OCI-LY1 (cell line): ENCODE results near the gene C20orf204.

Experiments
- H2AFZ ChIP-seq: fragments of 200-600 bp; sonication (generic), shearing (Covaris generic); 2 replicates; pipeline ENCODE4 v1.6.0; 2014; ENCODE audit warnings: antibody characterized with exemption, mild to moderate bottlenecking, low read length
- H3F3A ChIP-seq: fragments of 200-600 bp; sonication (generic), shearing (Covaris generic); 2 replicates; pipeline ENCODE4 v1.6.0; 2014; ENCODE audit warnings: mild to moderate bottlenecking, antibody characterized with exemption, low read length, moderate library complexity; ENCODE audit not compliant: insufficient read depth
- H3K27ac ChIP-seq: fragments of 200-600 bp; sonication (generic); 2 replicates; pipeline ENCODE4 v1.5.1; 2014; ENCODE audit warnings: low read length, mixed run types, mild to moderate bottlenecking, low read depth; ENCODE audit not compliant: poor library complexity, severe bottlenecking
- H3K27me3 ChIP-seq: fragments of 200-600 bp; sonication (generic); 2 replicates; pipeline ENCODE4 v1.6.0; 2014; ENCODE audit warnings: antibody characterized with exemption, mild to moderate bottlenecking, low read length, moderate library complexity; ENCODE audit not compliant: insufficient read depth
- H3K36me3 ChIP-seq: fragments of 200-600 bp; sonication (generic); 2 replicates; pipeline ENCODE4 v1.6.1; 2014; ENCODE audit warnings: mild to moderate bottlenecking, antibody characterized with exemption, low read length, moderate library complexity, mixed read lengths; ENCODE audit not compliant: insufficient read depth
- H3K4me1 ChIP-seq: fragments of 200-600 bp; sonication (generic); 2 replicates; pipeline ENCODE4 v1.5.1; 2014; ENCODE audit warnings: mild to moderate bottlenecking, low read length, moderate library complexity; ENCODE audit not compliant: insufficient read depth, severe bottlenecking
- H3K4me2 ChIP-seq: fragments of 200-600 bp; sonication (generic), shearing (Covaris generic); 2 replicates; pipeline ENCODE4 v1.6.1; 2014; ENCODE audit warnings: low read length
- H3K4me3 ChIP-seq: fragments of 200-600 bp; sonication (generic); 2 replicates; pipeline ENCODE4 v1.5.1; 2014; ENCODE audit warnings: low read length, low read depth, mild to moderate bottlenecking, mixed read lengths; ENCODE audit not compliant: poor library complexity, severe bottlenecking
- H3K79me2 ChIP-seq: fragments of 200-600 bp; shearing (Covaris generic); 2 replicates; pipeline ENCODE4 v1.6.1; 2016; ENCODE audit warnings: mixed run types, low read length, mixed read lengths; ENCODE audit not compliant: insufficient read depth
- H3K9ac ChIP-seq: fragments of 200-600 bp; sonication (generic), shearing (Covaris generic); 2 replicates; pipeline ENCODE4 v1.6.1; 2014; ENCODE audit warnings: mild to moderate bottlenecking, low read length, mixed read lengths
- H3K9me2 ChIP-seq: fragments of 200-600 bp; sonication (generic), shearing (Covaris generic); 2 replicates; pipeline ENCODE4 v1.6.1; 2014; ENCODE audit warnings: low read depth, mild to moderate bottlenecking, low read length, mixed read lengths
- H3K9me3 ChIP-seq: fragments of 200-600 bp; shearing (Covaris generic); 2 replicates; pipeline ENCODE4 v1.6.1; 2014; ENCODE audit warnings: low read length, mixed read lengths
- H4K20me1 ChIP-seq: fragments of 200-600 bp; sonication (generic), shearing (Covaris generic); 2 replicates; pipeline ENCODE4 v1.6.0; 2016; ENCODE audit warnings: mild to moderate bottlenecking, low read length; ENCODE audit not compliant: insufficient read depth
- CTCF ChIP-seq: fragments of 200-600 bp; sonication (generic), shearing (Covaris generic); IDR thresholded peaks from 2 replicates; pipeline ENCODE4 v1.5.1; 2017; ENCODE audit warnings: mild to moderate bottlenecking, antibody characterized with exemption, low read length, moderate library complexity, mixed read lengths
- EZH2 ChIP-seq: fragments of 200-600 bp; sonication (generic), shearing (Covaris generic); IDR thresholded peaks from 2 replicates; pipeline ENCODE4 v1.8.0; 2017; ENCODE audit warnings: borderline replicate concordance, mixed run types, mild to moderate bottlenecking, antibody characterized with exemption, low read length, moderate library complexity, mixed read lengths

Gene C20orf204

GRCh38 chr20:64083378-64083803, 47.4 kb downstream of the C20orf204 start:
- Histone ChIP-seq H3K9me2 (no peaks in the 10 kb centered on the region), H3K36me3 (no peaks in the 10 kb centered on the region; the same call in 1 of the 2 replicates), H3K79me2 (no peaks in the 10 kb centered on the region), H3K4me1 (peaks cover 19% of the 10 kb centered on the region), H3K4me2 (peak overlapping the region; percentile 58), H2AFZ (no peak overlapping the region), H3K4me3 (peak overlapping the region; percentile 51), H4K20me1 (no peaks in the 10 kb centered on the region), H3K9me3 (0 out of 2 replicates have a peak, but pooled peaks cover 3% of the 10 kb centered on the region), H3F3A (no peaks in the 10 kb centered on the region), H3K27me3 (peaks cover 6% of the 10 kb centered on the region; the same call in 1 of the 2 replicates), H3K9ac (peak overlapping the region; percentile 21; the same call in 1 of the 2 replicates), H3K27ac (no peak overlapping the region)
- peak; percentile 61 for TF ChIP-seq CTCF
- TF ChIP-seq EZH2 = no peak

GRCh38 chr20:64083804-64084684, 48.1 kb downstream of the C20orf204 start, which contains the start of gene LKAAEAR1:
Gene LKAAEAR1, minus strand, starts transcription at chr20:64084398. Its CDS starts 179 bp downstream, at chr20:64084219.
- TF ChIP-seq CTCF (no peak), EZH2 (no peak)
- no peaks in the 10 kb centered on the region for H3F3A ChIP-seq
- peaks cover 6% of the 10 kb centered on the region; the same call in 1 of the 2 replicates for H3K27me3 ChIP-seq
- H4K20me1 ChIP-seq = no peaks in the 10 kb centered on the region
- H3K4me1 ChIP-seq = peaks cover 12% of the 10 kb centered on the region
- peak within 1 kb of the TSS; percentile 51 for H3K4me3 ChIP-seq
- H3K9ac ChIP-seq = peak within 1 kb of the TSS; percentile 21; the same call in 1 of the 2 replicates
- H3K9me3 ChIP-seq = 0 out of 2 replicates have a peak, but pooled peaks cover 3% of the 10 kb centered on the region
- H3K36me3 ChIP-seq = no peaks in the 10 kb centered on the region; the same call in 1 of the 2 replicates
- no peak within 1 kb of the TSS for H3K27ac ChIP-seq
- H3K4me2 ChIP-seq = peak within 1 kb of the TSS; percentile 58
- H3K9me2 ChIP-seq = no peaks in the 10 kb centered on the region
- H2AFZ ChIP-seq = no peak within 1 kb of the TSS
- no peaks in the 10 kb centered on the region for H3K79me2 ChIP-seq

- no peaks in the 10 kb centered on the region for H3K79me2 ChIP-seq
- no peak overlapping the region for H3K27ac ChIP-seq
- H3K4me3 ChIP-seq = no peak overlapping the region
- no peaks in the 10 kb centered on the region for H3F3A ChIP-seq
- peaks cover 10% of the 10 kb centered on the region for H3K4me1 ChIP-seq
- no peak overlapping the region for H3K9ac ChIP-seq
- TF ChIP-seq EZH2 (no peak), CTCF (no peak)
- no peaks in the 10 kb centered on the region for H4K20me1 ChIP-seq
- H3K9me2 ChIP-seq = no peaks in the 10 kb centered on the region
- H3K27me3 ChIP-seq = peaks cover 6% of the 10 kb centered on the region; the same call in 1 of the 2 replicates
- 0 out of 2 replicates have a peak, but pooled peaks cover 3% of the 10 kb centered on the region for H3K9me3 ChIP-seq
- H3K36me3 ChIP-seq = no peaks in the 10 kb centered on the region; the same call in 1 of the 2 replicates
- H3K4me2 ChIP-seq = no peak overlapping the region
- H2AFZ ChIP-seq = no peak overlapping the region
These were observed 48.7 kb downstream of the C20orf204 start for GRCh38 chr20:64084685-64085152.
